ENCODE results near the gene ANGPTL2.

- TF ChIP-seq, protein P1, sequence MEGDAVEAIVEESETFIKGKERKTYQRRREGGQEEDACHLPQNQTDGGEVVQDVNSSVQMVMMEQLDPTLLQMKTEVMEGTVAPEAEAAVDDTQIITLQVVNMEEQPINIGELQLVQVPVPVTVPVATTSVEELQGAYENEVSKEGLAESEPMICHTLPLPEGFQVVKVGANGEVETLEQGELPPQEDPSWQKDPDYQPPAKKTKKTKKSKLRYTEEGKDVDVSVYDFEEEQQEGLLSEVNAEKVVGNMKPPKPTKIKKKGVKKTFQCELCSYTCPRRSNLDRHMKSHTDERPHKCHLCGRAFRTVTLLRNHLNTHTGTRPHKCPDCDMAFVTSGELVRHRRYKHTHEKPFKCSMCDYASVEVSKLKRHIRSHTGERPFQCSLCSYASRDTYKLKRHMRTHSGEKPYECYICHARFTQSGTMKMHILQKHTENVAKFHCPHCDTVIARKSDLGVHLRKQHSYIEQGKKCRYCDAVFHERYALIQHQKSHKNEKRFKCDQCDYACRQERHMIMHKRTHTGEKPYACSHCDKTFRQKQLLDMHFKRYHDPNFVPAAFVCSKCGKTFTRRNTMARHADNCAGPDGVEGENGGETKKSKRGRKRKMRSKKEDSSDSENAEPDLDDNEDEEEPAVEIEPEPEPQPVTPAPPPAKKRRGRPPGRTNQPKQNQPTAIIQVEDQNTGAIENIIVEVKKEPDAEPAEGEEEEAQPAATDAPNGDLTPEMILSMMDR (IDR thresholded peaks at IDR 0.05; ENCODE audit: borderline replicate concordance, extremely low read depth, low read length, poor library complexity, severe bottlenecking) = no peak
- TF ChIP-seq EZH2 (IDR thresholded peaks at IDR 0.05; ENCODE audit: borderline replicate concordance, low read depth, low read length, severe bottlenecking) = no peak
These were observed 21.6 kb upstream of the ANGPTL2 start for GRCh38 chr9:127143920-127144465.

Data from DND-41 (cell line).